B cell (primary cell): ENCODE measurements around the gene SLC24A1. TPM values are rescaled to one million over a fixed set of nuclear protein-coding genes. Genes with fewer than 3 reads are reported as not detected.

ENCODE experiments used
- ATAC-seq: fragments of 200-7000 bp; cut with Tn5 transposase; one replicate; pipeline ENCODE4 v1.10.0; 2021; ENCODE audit warnings: low read depth, mild to moderate bottlenecking, moderate number of reproducible peaks, moderate library complexity
- CTCF ChIA-PET: fragments of 350-600 bp; sonication (Branson Sonifier 250); formaldehyde crosslinking; loops from one replicate; lab custom pipeline; 2021; ENCODE audit warnings: antibody characterized with exemption, inconsistent platforms; lab: Charles Lee
- POLR2A ChIA-PET: fragments of 350-600 bp; sonication (Branson Sonifier 250); formaldehyde crosslinking; loops from one replicate; lab custom pipeline; 2021; ENCODE audit warnings: antibody characterized with exemption; lab: Charles Lee
- DNase-seq: peaks from one replicate; pipeline ENCODE4 v3.0.0; 2013
- H2AFZ ChIP-seq: 2 replicates; pipeline ENCODE4 v1.6.1; 2012; ENCODE audit warnings: mild to moderate bottlenecking, low read depth, low read length; ENCODE audit not compliant: insufficient read depth, poor library complexity, severe bottlenecking
- H3K27ac ChIP-seq, 2 donors: 1 replicate in 1 of 2; 2 replicates in 1 of 2; pipeline ENCODE4 v1.5.1; 2012 to 2013; ENCODE audit warnings: low read length in 2 of 2, mild to moderate bottlenecking in 2 of 2, moderate library complexity in 1 of 2
- H3K27me3 ChIP-seq, 4 experiments: fragments of 200-600 bp in 1 of 4; sonication (generic) in 1 of 4; replicated peaks in 1 of 4; 1 replicate in 2 of 4; 2 replicates in 2 of 4; pipeline versions ENCODE4 v1.6.1 to v1.7.0; 2013 to 2016; ENCODE audit warnings: low read length in 3 of 4, mild to moderate bottlenecking in 2 of 4, mixed read lengths in 1 of 4, moderate library complexity in 1 of 4; ENCODE audit not compliant: insufficient read depth in 4 of 4, control insufficient read depth in 3 of 4; ENCODE audit errors: control extremely low read depth in 1 of 4
- H3K36me3 ChIP-seq, 2 experiments: replicated peaks in 1 of 2; 1 replicate in 1 of 2; 2 replicates in 1 of 2; pipeline versions ENCODE4 v1.6.1 to v1.7.1; 2013; ENCODE audit warnings: low read length in 1 of 2; ENCODE audit not compliant: insufficient read depth in 2 of 2, control insufficient read depth in 1 of 2; ENCODE audit errors: control extremely low read depth in 1 of 2, extremely low read depth in 1 of 2
- H3K4me1 ChIP-seq, 2 donors: fragments of 200-600 bp in 1 of 2; sonication (generic) in 1 of 2; 1 replicate in 1 of 2; 2 replicates in 1 of 2; pipeline versions ENCODE4 v1.5.1 to v1.6.1; 2013 to 2017; ENCODE audit warnings: low read length in 2 of 2; ENCODE audit not compliant: control insufficient read depth in 2 of 2, insufficient read depth in 2 of 2
- H3K4me2 ChIP-seq: replicated peaks from 2 replicates; pipeline ENCODE3; 2012; ENCODE audit warnings: mild to moderate bottlenecking, low read depth, low read length; ENCODE audit not compliant: poor library complexity, severe bottlenecking
- H3K4me3 ChIP-seq, 5 experiments: fragments of 200-600 bp in 1 of 5; sonication (generic) in 1 of 5; 1 replicate in 3 of 5; 2 replicates in 2 of 5; pipeline versions ENCODE4 v1.5.1 to v1.7.0; 2011 to 2016; ENCODE audit warnings: low read length in 4 of 5, mild to moderate bottlenecking in 4 of 5, low read depth in 2 of 5, control low read depth in 1 of 5, moderate library complexity in 1 of 5; ENCODE audit not compliant: insufficient read depth in 1 of 5; ENCODE audit errors: control extremely low read depth in 1 of 5, extremely low read depth in 1 of 5
- H3K79me2 ChIP-seq: fragments of 200-600 bp; sonication (generic); one replicate; pipeline ENCODE4 v1.6.0; 2016; ENCODE audit warnings: low read length; ENCODE audit not compliant: control insufficient read depth, insufficient read depth
- H3K9ac ChIP-seq: fragments of 200-600 bp; sonication (generic); 2 replicates; pipeline ENCODE4 v1.6.1; 2017; ENCODE audit warnings: mild to moderate bottlenecking, low read length, moderate library complexity
- H3K9me3 ChIP-seq, 3 donors: one replicate each; pipeline versions ENCODE4 v1.6.1 to v1.7.1; 2013; ENCODE audit warnings: low read length in 2 of 3; ENCODE audit not compliant: control insufficient read depth in 2 of 3, insufficient read depth in 1 of 3; ENCODE audit errors: control extremely low read depth in 1 of 3
- H4K20me1 ChIP-seq: 2 replicates; pipeline ENCODE4 v1.6.0; 2012; ENCODE audit warnings: mild to moderate bottlenecking, low read length; ENCODE audit not compliant: insufficient read depth, control insufficient read depth, poor library complexity, severe bottlenecking
- H3K27ac Mint-ChIP-seq: one replicate; pipeline ENCODE4 v1.8.0; 2021; ENCODE audit warnings: mixed read lengths
- H3K27me3 Mint-ChIP-seq: one replicate; pipeline ENCODE4 v1.8.0; 2021; ENCODE audit warnings: mixed read lengths
- H3K4me1 Mint-ChIP-seq: one replicate; pipeline ENCODE4 v1.8.0; 2021; ENCODE audit warnings: mixed read lengths
- H3K4me3 Mint-ChIP-seq: one replicate; pipeline ENCODE4 v1.8.0; 2021; ENCODE audit warnings: mixed read lengths
- H3K9me3 Mint-ChIP-seq: one replicate; pipeline ENCODE4 v1.8.0; 2022; ENCODE audit warnings: mixed read lengths; ENCODE audit not compliant: insufficient read depth
- EZH2 ChIP-seq: IDR thresholded peaks from 2 replicates; pipeline ENCODE4 v1.6.1; 2012; ENCODE audit warnings: borderline replicate concordance, low read depth, mild to moderate bottlenecking, moderate library complexity, low read length; ENCODE audit not compliant: insufficient read depth, poor library complexity, severe bottlenecking
- WGBS: methylation state at CpG from one replicate; pipeline ENCODE4 v1.1.5; 2013; ENCODE audit warnings: missing lambda C conversion rate; ENCODE audit not compliant: insufficient coverage; 5-methylcytosine and 5-hydroxymethylcytosine counted together
- intact Hi-C: fragments of 100-400 bp; cut with micrococcal nuclease; formaldehyde crosslinking; loops from one replicate; pipeline ENCODE4 v1.10.0; 2022
- polyA plus RNA-seq: library from polyadenylated mRNA; depleted of rRNA; stranded (reverse); fragments of >200 nt; gene quantifications from 2 replicates; pipeline ENCODE4 v1.2.3, GENCODE V29; 2012
- total RNA-seq, 2 donors: library from RNA; stranded (reverse); fragments of 120-200 nt in 1 of 2; gene quantifications; 1 replicate in 1 of 2; 2 replicates in 1 of 2; pipeline versions ENCODE4 v1.2.3 to v1.2.4, GENCODE V29; 2013 to 2022
- TF ChIP-seq, protein P1 (sequence below): fragments of 200-600 bp; IDR thresholded peaks from one replicate; pipeline ENCODE4 v1.8.0; 2022; ENCODE audit warnings: antibody characterized with exemption, mild to moderate bottlenecking

The SLC24A1 gene
- total and polyA plus RNA-seq, 2 donors (not counting 1 experiment from before 2014, with no cell fraction given): 1.7 to 6.7 TPM

DNA sequence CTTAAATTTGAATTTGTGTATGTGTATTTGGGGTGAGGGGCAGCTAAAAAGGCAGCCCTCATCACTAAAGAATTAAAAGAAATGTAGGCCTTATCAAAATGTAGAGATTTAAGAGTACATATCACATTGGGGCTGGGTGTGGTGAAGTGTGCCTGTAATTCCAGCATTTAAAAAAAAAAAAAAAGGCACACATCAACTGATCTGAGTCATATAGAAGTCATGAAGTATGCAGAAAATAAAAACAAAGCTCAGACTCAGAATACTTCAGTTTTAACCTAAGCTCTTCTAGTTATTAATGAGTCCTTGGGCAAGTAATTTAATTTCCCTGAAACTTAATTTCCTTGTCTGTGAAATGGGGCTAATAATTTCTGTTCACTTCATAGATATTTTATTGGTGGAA is 31.6 kb downstream of the SLC24A1 start:
- Mint-ChIP-seq H3K4me3 (no peak overlapping the region), H3K9me3 (no peaks in the 10 kb centered on the region), H3K4me1 (peaks cover 9% of the 10 kb centered on the region), H3K27ac (no peak overlapping the region), H3K27me3 (no peaks in the 10 kb centered on the region)
- H3K27ac ChIP-seq: no peak overlapping the region
- no peaks in the 10 kb centered on the region for H3K9me3 ChIP-seq
- CTCF ChIA-PET: interaction anchor here (0.7 to 1.7 kb wide), 4 partner anchors 10 to 15 kb away, joined by 3 to 6 read pairs (median 4); no protein-coding TSS in a partner anchor
- TF ChIP-seq EZH2: no peak
- TF ChIP-seq, protein P1, sequence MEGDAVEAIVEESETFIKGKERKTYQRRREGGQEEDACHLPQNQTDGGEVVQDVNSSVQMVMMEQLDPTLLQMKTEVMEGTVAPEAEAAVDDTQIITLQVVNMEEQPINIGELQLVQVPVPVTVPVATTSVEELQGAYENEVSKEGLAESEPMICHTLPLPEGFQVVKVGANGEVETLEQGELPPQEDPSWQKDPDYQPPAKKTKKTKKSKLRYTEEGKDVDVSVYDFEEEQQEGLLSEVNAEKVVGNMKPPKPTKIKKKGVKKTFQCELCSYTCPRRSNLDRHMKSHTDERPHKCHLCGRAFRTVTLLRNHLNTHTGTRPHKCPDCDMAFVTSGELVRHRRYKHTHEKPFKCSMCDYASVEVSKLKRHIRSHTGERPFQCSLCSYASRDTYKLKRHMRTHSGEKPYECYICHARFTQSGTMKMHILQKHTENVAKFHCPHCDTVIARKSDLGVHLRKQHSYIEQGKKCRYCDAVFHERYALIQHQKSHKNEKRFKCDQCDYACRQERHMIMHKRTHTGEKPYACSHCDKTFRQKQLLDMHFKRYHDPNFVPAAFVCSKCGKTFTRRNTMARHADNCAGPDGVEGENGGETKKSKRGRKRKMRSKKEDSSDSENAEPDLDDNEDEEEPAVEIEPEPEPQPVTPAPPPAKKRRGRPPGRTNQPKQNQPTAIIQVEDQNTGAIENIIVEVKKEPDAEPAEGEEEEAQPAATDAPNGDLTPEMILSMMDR: no peak
- H3K9ac ChIP-seq: no peak overlapping the region
- no peaks in the 10 kb centered on the region for H3K27me3 ChIP-seq
- H3K4me2 ChIP-seq: no peak overlapping the region
- H3K4me3 ChIP-seq: no peak overlapping the region
- DNase-seq (no peak), ATAC-seq (no peak)
- H3K79me2 ChIP-seq: no peaks in the 10 kb centered on the region
- POLR2A ChIA-PET: no interaction called here
- no peak overlapping the region for H2AFZ ChIP-seq
- H3K36me3 ChIP-seq: peaks cover 0 to 54% of the 10 kb centered on the region in 2 experiments
- intact Hi-C loops: no loop called here
- H3K4me1 ChIP-seq: peaks cover 0 to 4% of the 10 kb centered on the region in 2 donors
- H4K20me1 ChIP-seq: no peaks in the 10 kb centered on the region

- Histone ChIP-seq H3K4me3 (no peak overlapping the region), H3K4me2 (no peak overlapping the region), H3K27ac (no peak overlapping the region), H4K20me1 (no peaks in the 10 kb centered on the region), H3K4me1 (peaks cover 0 to 4% of the 10 kb centered on the region in 2 donors), H2AFZ (no peak overlapping the region), H3K79me2 (no peaks in the 10 kb centered on the region), H3K9ac (no peak overlapping the region), H3K36me3 (peaks cover 0 to 59% of the 10 kb centered on the region in 2 experiments), H3K27me3 (no peaks in the 10 kb centered on the region), H3K9me3 (no peaks in the 10 kb centered on the region)
- no peak for ATAC-seq
- intact Hi-C loops: no loop called here
- no peaks in the 10 kb centered on the region for H3K9me3 Mint-ChIP-seq
- no peaks in the 10 kb centered on the region for H3K27me3 Mint-ChIP-seq
- WGBS: 90% methylated on average over 2 of the region's 5 CpGs
- H3K4me1 Mint-ChIP-seq: peaks cover 12% of the 10 kb centered on the region
- H3K4me3 Mint-ChIP-seq: no peak overlapping the region
- POLR2A ChIA-PET: no interaction called here
- TF ChIP-seq, protein P1: no peak
- TF ChIP-seq EZH2: no peak
- DNase-seq: no peak
- peak overlapping the region; percentile 62 for H3K27ac Mint-ChIP-seq
- CTCF ChIA-PET: interaction anchor here (0.7 to 1.6 kb wide), 3 partner anchors 9 to 16 kb away, joined by 3 to 4 read pairs (median 3); no protein-coding TSS in a partner anchor
Observed at GRCh38 chr15:65653801-65654521, 32.2 kb downstream of the SLC24A1 start.
